ENCODE measurements around the gene LYST.

LYST gene

GRCh38 chr1:235887676-235888075 lies 21.0 kb upstream of the LYST start:
- DNase-seq = no peak

GRCh38 chr1:235885655-235886262 lies 19.1 kb upstream of the LYST start:
- DNase-seq = no peak

DNA sequence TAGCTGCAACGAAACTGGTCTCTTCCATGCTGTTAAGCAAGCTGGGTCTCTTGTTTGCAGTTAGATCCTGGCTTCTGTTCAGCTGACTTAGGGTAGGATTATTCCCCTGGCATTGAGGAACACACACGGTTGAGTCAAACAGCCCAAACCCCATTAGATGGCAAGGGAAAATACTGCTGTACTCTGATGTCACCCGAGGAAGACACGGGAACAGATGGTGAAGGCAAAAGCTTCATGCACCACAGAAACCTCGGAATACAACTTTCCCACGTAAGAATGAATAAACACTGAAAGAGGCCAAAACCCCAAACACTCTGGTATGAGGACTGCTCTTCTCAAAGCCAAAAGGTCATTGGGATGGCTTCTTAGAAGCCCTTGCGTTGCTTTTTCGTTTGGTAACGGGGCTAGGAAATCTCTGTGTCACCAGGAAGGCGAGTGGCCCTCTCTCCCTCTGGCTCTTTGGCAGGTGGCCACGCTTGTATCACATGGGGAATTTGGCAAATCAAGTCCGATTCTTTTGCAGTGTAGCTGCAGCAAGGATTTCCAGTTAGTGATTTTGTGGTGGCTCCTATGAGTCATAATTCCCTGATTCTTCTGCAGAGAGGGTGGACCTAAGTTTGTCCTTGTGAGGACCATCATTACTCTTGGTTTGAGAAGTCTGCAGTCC lies 16.7 kb upstream of the LYST start:
- no peak for DNase-seq

DNA sequence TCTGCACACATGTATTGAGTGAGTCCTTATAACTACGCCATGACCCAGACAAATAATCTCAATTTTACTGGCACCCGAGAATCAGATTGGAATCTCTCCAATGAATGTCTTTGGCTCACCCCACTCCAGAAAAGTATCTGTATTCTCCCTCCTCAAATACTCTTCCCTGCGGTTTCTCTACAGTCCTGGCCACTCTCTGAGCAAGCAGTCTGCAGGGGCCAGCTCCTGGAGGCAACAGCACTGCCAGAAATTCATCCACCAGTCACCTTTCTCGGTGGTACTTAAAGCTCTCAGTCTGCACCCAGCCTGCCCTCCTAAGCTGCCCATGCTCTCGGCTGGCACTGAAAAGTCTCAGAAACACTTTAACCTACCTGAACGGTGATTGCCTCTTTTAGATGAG lies 16.1 kb upstream of the LYST start:
- no peak for DNase-seq

- DNase-seq = no peak
Measured at GRCh38 chr1:235881930-235882700, 15.4 kb upstream of the LYST start.

- DNase-seq = no peak
Measured at GRCh38 chr1:235878082-235878811, 11.5 kb upstream of the LYST start.

GRCh38 chr1:235876402-235876841 lies 9.7 kb upstream of the LYST start:
- no peak for DNase-seq

DNA sequence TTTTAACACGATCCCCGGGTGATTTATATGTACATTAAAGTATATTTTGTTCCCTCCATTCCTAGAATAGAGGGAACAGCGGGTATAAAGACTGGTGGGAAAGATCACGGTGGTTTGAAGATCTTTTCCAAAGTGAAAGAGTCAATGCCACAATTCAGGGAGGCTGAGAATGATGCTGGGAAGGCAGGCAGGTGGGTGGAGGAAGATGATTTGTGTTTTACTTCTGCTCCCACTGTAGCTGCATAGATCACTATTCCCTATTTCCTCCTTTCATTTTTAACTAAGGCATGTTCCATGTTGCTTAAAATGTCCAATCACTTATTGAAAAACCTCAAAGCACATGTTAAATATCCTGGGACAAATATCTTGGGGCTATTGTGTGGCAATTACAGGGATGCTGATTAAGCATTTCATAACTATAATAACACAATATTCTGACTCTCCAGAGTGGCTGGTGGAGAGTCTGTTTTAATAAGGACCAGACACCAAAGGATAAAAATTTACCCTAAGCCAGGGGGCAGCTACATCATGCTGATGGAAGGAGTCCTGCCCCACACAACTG lies 8.4 kb upstream of the LYST start:
- no peak for DNase-seq

- no peak for DNase-seq
Measured at GRCh38 chr1:235874261-235874660, 7.6 kb upstream of the LYST start.

DNA sequence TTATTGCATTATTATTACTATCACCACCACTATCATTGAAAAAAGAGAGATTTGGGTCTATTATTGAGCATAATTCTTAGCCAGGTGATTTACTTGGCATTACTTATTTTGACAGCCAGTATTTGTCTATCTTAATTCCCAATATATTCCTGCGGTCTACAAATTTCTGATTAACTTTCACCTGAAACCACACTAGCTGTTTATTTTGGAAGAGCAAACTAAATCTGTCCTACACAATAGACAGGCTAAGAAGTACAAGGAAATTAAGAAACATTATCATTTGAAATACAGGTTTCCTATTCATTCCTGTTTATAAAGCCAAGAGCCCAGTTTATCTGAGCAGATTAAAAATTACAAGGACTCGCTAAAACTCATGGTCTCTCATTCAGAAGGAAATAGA lies 6.9 kb upstream of the LYST start:
- DNase-seq = no peak

GRCh38 chr1:235873045-235873444 lies 6.3 kb upstream of the LYST start:
- DNase-seq = no peak

DNA sequence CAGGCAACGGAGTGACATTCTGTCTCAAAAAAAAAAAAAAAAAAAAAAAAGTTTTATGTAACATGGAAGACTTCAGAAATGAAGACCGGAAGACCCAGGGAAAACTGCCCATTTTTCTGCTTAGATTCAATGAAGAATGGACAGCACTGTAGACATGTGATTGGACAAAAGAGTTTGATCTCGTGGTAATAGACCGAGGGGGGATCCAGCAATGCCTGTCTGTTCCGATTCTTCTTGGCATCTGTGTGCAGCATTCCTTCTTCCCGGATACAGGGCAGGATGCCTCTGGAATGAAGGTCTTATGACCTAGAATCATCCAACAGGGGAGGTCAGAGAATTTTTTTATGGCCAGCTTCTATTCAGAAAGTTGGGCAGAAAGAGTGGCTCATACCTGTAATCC lies 5.6 kb upstream of the LYST start:
- no peak for DNase-seq

DNA sequence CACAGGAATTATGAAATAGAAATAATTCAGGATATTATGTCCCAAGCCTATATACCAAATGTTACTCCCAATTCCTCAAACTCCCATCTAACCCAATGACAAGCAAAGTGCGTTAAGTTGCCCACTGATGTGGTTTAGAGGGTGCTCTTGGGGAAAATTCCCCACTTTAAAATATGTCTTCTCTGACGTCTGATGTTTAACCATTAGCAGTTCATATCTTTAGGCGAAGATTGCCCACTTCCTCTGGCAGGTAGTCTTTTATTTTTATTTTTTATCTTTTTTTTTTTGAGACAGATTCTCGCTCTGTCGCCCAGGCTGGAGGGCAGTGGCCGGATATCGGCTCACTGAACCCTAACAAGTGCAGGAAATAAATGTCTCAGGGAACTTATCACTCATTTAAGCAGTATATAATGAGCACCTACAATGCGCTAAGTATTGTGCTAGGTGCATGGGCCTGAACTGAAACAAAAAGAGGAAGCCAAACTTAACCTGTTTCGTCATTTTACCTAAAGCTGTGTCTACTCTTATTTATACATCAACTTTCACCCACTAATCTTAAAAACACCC lies 1.3 kb upstream of the LYST start:
- no peak for DNase-seq

GRCh38 chr1:235866913-235867845 lies 473 bp upstream of the LYST start:
- DNase-seq = peak; percentile 97

DNA sequence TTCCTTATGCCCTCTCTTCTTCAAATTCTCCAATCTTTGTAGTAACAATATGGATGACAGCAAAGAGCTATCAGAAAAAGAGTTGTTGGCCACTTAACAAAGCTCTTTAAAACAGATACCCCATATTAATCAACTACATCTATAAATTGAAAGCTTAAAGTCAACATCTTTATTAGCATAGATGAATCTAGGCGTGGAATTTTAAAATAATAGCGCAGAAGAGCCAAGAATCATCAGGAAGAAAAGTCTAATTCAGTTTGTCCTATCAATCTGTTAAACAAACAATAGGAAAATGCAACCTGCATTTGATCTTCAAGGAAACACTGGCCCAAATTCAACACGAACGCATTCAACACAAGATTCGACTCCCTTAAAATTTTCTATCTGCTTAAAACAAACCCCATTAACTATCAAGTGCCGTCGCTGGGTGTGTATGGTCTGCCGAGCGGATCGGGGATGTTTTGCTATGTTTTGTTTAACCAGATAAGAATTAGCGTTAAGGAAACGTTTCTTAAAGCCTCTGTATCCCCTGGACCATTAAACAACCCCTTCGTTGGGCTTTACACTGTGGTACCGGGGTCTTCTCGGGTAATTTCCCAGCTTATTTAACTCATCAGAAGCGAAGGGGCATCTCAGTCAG lies 1.0 kb downstream of the LYST start:
- DNase-seq = no peak

GRCh38 chr1:235864931-235865525 lies 1.7 kb downstream of the LYST start:
- DNase-seq = no peak

DNA sequence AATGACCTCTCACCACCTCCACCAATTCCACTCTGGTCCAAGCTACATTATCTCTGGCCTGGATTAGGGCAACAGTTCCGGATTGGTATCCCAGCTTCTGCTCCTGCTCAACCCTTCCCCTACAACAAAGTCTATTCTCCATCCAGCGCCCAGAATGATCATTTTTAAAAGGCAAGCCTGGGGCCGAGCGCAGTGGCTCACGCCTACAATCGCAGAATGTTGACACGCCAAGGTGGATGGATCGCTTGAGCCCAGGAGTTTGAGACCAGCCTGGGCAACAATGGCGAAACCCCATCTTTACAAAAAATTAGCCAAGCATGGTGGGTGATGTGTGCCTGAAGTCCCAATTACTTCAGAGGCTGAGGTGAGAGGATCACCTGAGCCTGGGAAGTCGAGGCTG lies 2.2 kb downstream of the LYST start:
- no peak for DNase-seq

DNA sequence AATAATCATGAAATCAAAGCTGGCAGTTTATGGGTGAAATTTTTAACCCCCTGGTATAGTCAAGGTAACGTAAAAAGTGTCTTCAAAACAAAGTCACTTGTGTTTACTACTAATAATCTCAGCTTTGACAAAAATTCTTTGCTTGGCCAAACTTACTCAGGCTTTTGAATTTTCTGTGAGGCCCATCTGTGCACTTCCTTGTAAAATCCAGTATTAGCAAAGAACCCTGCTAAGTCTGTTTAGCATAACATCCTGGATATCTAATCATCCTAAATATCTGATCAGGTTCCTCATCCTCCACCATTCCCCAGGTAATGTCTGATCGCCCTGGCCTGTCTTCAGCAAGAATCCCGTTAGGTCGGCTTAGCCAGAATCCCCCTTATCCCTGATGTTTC lies 3.0 kb downstream of the LYST start:
- no peak for DNase-seq

DNA sequence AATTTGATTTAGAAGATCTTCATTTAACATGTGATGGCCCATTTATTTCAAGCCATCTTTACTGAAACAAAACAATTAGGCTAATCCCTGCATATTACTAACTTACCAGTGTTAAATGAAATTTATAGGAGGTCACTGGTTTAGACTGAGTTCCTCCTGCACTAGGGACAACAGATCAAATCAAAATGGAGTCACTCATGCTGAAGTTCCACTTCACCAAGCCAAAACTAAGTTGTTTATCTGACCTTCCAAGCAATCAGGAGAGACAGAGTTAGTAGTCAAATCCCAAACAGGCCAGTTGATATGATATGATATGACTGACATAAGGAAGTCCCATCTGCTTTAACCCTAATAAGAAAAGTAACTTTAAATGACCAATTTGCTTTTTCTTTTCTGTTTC lies 4.8 kb downstream of the LYST start:
- no peak for DNase-seq

DNA sequence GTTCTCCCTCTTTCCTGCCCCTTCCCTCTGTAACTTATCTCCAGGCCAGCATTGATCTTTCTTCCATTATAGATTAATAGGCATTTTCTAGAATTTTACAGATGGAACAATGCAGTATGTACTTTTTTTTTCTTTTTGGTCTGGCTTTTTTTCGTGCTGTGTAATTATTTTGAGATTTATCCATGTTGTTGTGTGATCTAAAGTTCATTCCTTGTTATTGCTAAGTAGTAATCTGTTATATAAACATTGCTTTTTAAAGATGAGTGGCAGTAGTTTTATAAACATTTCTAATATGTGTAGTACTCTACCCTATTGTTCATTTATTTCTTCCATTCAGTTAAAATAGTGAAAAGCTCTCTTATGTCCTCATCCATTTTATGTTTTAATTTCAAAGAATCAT lies 5.9 kb downstream of the LYST start:
- no peak for DNase-seq

GRCh38 chr1:235859789-235860188 lies 6.9 kb downstream of the LYST start:
- DNase-seq = no peak

Measured in NCI-H774 (cell line).